Measurements from ENCODE around the gene TSPAN9.

The TSPAN9 gene

DNA sequence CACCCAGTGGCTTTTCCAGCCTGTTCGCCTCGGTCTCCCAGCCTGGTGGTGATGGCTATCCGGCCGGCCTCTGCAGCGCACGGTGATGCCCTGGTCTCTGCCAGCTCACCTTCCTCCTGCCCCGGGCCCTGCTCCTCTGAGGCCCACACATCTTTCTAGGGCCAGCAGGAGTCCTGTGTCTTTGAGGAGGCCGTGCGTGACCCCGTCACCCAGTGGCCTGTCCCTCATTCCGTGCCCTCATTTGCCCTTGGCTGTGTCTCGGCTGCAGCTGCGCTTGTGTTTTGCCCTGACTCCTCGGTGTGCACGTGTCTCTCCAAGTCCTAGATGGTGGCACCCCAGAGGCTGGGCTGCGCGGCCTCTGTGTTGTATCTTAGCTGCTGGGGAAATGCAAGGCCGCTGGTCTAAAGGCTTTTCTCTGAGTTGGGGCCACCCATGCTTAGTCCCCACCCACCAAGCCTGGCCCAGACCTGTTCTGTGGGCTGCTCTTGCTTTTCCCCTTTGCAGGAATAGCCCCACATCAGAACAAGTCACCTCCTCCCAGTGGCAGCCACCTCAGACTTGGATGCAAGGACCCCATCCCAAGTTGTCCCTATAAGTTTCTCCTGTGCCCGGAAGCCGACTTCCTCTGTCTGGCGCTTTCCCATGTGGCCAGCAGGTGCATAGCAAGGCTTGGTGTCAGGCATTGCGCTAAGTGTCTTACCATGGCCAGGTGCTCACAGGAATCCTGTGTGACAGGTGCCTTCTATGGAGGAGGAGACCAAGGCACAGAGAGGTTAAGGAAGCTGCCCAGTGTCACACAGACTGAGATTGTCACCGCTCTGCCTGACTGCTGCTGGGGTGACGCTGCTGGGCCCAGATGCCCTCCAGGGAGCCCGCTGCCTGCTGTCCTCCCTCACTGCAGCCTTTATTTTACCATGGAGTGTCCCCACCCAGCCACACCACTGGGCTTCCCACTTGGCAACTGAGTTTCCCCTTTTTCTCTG is 64.5 kb downstream of the TSPAN9 start:
- DNase-seq (ENCODE audit: low read depth in 2 of 2), result no peak

DNA sequence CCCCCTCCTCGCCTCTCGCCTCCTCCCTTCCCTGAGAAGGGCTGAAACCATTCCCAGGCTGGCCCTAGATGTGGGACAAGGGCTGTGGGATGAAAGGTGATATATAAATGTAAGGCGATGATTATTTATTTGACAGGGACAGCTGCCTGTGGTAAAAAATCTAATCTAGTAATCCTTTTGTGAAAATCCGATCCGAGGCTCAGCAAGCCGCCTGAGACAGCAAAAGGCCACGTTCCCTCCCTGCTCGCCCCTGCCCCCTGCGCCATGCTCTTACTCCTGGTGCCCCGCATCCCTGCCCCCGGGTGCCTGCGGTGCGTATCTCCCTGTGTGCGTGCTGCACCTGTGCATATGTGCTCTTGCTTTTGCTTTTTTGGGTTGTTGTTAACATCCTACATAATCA is 65.2 kb downstream of the TSPAN9 start:
- DNase-seq (ENCODE audit: low read depth in 2 of 2), result no peak

DNA sequence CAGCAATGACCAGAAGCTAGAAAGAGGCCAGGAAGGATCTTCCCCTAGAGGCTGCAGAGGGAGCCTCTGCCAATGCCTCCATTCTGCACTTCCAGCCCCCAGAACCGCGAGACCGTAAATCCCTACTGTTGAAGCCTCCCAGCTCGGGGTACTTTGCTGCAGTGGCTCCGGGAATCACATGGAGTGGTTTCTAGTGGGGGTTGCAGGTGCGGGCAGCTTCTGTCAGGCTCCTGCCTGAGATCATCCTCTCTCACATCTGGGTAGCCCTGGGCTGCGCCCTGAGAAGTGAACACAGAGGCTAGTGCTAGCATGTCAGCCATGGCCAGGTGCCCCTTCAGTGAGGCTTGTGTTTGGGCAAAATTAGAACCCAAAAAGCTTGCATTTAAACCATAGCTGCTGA is 67.3 kb downstream of the TSPAN9 start:
- DNase-seq (ENCODE audit: low read depth in 2 of 2), result no peak

DNA sequence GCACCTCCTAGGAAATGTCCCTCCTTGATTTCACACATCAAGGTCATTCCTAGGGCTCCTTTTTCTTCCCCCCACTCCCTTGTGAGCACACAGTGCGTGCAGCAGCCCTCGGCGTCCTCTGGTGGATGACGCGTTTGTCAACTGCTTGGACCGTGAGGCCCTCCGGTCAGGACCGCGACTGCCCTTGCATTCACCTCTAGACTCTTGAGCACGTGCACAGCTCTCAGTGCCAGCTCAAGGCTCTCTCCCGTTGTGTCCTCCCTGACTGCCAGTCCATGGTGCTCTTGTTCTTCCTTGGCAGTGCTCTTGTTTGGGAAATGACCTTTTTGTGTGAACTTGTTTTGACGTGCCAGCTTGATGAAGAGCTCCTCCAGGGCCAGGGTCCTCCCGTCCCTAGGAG is 67.9 kb downstream of the TSPAN9 start:
- DNase-seq (ENCODE audit: low read depth in 2 of 2), result no peak

DNA sequence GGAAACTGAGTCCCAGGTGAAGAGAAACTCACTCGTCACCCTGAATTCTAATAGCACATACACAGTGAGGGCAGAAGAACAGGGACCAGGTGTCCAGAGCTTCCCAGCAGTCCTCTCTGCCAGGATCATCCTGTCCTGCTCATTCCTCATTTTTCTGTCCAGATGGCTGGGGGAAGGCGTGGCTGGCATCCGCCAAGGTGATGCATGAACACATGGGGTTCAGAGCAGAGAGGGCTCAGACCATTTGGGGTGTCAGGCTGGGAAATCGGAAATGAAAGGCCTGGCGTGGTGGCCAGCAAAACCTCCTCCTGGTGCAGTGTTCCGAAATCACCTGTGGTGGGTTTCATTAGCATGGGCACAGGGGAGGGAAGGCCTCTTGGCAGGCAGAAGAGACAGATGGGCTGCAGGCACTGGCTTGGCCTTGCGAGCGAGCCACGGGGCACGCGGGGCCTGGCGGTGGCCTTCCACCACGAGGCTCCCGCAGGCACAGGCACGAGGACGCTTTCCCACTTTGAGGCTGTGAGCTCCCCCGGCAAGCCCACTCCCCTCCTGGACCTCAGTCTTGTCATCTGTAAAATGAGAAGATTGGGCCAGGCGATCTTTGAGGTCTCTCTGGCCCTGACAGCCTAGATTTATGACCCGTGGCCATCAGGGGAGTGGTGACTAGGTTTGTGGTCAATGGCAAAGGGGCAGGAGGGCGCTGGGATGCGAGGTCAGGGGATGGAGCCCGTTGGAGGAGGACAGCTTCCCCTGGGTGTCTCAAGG is 68.5 kb downstream of the TSPAN9 start:
- no peak for DNase-seq (ENCODE audit: low read depth in 2 of 2)

DNA sequence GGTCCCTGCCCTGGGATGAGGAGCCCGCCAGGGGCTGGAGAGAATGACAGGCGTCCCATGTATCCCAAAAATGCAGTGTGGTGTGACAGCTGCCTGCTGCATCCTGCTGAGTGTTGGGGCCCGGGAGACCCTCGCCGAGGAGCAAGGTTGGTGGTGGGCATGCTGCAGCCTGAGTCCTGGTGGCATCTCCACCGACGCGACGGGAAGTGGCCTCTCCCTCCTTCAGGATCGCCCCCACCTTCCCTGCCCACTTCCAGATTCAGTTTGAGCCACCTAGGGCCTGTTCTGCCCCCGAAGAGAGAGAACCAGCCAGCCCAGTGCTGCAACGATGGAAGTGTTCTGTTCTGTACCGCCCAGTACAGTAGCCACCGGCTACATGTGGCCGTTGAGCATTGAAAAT is 70.1 kb downstream of the TSPAN9 start:
- no peak for DNase-seq (ENCODE audit: low read depth in 2 of 2)

DNA sequence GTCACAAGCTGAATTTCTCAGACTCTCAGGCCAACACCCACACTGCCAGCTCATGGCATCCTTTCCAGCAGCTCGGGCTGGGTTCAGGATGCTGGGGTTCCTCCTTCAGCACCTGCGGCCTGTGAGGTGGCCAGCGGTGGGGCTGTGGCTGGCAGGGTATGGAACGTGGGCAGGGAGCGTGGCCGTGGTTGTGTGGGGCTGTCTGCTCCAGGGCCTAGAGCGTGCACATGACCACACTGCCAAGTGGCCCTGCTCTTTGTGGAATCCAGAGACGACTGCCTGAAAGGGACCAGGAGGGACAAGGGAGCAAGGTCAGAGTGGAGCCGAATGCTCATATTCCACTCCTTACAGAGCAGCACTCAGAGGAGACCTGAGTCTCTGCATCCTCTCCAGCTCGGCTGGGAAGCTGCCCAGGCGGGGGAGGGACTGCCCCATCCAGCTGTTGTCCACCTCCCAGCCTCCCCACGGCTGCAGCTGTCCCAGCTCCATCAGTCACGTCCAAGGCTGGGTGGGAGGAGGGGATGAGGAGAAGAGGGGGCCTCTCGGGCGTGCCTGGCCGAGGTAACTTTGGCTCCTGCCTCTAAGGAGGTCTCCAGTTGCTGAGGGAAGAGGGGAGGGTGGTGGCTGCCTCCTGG is 71.3 kb downstream of the TSPAN9 start:
- no peak for DNase-seq (ENCODE audit: low read depth in 2 of 2)

DNA sequence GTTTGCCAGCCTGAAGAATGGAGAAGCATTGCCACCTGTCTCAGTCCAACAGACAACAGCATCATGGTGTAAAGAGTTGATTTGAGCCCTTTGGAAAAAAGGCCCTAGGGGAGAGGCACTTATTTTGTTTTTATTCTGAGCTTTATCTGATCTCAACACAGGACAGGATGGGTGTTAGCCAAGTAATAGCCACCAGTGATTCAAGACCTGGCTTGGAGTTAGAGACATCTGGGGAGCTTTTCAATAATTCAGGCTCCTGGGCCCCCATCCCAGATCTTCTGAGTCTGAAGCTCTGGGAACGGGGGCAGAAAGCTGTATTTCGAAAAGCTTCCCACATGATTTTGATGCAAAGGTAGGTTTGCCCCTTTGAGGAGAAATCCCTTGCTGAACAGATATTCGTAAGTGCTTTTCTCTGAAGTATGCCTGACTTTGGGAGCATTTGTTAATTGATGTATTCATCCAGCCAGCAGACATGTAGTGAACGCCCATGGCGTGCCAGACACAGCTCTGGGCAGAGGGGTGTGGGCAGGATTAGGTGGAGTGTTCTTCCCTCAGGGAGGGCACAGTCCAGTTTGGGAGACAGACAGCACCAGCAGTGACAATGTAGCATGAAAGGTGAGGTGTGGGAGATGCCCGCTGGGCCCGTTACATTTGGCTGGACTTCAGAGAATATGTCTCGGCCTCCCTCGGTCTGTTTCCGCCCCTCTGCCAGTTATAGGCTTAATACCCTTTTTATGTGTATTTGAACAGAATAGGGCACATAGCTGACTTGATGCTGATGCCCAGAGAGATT is 72.5 kb downstream of the TSPAN9 start:
- DNase-seq (ENCODE audit: low read depth in 2 of 2), result no peak

DNA sequence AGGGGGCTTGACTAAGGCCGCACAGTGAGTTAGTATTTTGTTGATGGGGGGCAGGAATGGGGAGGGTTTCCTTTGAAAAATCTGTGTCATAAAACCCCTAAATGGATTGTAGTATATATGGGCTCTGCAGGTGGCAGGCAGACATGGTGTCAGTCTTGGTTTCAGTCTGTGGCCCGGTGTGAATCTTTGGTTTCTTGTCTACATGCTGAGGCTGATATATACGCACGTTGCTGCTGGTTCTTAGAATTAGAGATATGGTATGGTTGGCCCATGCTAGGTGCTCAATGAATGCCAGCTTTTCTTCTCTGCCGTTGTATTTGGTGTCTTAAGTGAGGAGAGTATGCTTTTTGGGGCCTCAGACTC is 73.1 kb downstream of the TSPAN9 start:
- no peak for DNase-seq (ENCODE audit: low read depth in 2 of 2)

DNA sequence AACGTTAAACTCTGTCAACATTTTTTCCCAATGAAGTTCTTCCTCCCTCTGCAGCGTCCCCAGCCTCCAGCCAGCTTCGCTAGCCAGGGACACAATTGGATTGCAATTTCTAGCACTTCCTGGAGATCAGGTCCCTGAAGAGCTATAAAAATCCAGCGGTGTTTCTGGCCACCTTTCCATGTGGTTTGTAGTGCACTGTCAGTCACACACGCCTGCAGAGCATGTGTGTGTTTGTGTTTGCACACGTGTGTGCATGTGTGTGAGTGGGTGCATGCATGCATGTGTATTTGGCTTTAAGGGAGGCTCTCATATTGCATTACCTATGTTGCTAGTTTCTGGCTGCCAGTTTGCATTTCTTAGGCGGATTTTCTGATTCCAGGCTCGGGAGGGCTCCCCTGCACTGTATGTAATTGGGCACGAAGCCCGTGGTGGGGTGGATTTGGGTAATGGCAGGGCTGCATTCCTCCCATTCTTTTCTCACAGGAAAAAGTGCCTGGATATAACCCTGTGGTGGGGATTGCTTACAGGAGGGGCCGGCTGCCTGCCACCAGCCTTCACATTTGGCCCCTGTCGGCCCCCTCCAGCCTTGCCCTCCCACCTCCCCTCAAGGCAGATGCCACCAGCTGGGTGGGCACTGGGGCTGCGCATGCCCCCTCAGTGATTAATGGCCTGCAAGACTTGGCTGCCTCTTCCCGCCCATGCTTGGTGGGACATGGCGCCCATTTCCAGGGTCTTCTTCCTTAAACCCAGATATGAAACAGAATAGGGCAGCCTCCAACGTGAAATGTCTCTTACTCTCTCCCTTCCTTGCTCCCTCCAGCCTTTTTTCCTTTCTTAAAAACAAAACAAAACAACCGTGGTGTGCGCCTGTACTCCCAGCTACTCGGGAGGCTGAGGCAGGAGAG is 74.0 kb downstream of the TSPAN9 start:
- no peak for DNase-seq (ENCODE audit: low read depth in 2 of 2)

DNA sequence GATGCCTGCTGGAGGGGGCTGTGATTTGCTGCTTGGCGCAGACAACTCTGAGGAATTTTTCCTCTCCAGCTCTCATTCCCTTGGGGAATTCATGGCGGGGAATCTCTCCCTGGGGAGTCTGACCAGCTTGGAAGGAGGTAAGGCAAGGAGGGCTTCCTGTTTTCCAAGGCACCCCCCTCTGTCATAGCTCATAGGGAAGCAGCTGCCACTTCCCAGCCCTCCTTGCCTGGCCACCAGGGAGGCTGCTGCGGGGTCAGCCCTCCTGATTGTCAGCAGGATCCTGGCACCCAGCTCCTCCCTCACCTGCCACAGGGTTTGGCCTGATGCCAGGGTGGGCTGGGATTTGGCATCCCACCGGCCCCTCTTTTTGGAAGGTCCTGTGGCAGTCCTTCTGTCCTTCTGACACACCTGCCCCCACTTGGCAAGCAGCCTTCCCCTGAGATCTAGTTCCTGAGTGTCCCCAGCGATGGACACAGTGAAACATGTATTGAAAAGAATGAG is 74.9 kb downstream of the TSPAN9 start:
- DNase-seq (ENCODE audit: low read depth in 2 of 2), result no peak

DNA sequence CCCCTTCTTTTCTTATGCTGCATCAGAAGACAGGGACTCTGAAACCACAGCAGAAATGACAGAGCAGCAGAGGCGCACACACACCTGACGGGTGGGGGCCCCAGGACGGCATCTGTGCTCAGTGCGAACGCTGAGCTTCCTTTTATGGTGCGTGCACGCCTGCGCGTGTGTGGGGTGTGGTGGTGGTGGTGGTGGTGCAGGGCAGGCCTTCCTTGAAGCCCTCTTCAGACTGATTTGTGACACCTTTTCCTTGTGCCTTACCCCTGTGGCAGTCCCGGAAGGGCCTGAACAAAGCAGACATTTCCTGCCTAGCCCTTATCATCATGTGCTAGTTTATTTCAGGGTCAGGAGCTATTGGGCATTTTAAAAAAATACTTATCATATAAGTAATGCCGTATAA is 75.7 kb downstream of the TSPAN9 start:
- DNase-seq (ENCODE audit: low read depth in 2 of 2), result no peak

DNA sequence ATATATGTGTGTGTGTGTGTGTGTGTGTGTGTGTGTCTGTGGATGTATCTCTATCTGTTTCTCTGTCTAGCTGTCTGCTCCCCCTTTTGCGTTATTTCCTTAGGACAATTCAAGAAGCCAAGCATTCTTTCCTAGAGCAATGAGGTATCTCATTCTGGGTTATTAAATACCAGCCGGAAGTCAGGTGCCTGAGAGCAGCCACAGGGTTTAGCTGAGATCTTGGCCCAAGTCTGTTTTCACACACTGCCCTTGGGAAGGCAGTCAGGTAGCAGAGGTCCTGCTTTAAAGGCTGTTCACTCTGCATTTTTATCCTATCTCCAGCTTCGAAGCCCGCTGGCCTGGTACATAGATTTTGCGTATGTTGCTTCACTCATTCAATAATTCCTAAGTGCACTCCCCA is 76.8 kb downstream of the TSPAN9 start:
- DNase-seq (ENCODE audit: low read depth in 2 of 2), result no peak

DNA sequence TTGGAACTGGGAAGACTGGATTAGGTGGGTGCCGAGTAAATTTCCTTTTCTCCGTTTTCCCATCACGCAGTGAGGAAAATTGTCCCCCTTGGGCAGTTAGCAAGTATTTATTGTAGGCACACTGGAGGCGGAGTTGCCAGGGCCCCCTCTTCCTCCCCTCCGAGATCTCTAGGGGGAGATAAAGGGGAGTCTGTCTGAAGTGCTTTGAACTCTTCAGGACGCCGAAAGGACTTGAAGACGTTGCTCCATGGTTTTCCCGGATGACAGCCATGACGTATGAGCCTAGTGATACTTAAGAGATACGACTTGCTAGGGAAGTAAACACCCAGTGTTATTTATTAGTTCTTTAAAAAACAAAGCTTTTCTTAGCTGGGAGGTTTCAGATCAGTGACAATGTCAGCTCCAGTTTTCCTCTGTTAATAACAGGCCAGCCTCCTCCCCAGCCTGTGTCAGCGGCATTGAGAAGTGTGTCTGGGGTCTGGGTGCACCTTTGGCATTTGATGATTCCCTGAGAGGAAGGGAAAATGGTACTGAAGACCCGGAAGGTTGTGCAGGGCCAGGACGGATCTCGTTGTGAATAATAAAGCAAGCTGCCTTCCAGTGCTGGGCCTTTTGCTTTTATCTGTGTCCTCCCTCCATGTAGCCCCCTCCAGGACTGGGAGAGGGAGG is 78.7 kb downstream of the TSPAN9 start:
- no peak for DNase-seq (ENCODE audit: low read depth in 2 of 2)

DNA sequence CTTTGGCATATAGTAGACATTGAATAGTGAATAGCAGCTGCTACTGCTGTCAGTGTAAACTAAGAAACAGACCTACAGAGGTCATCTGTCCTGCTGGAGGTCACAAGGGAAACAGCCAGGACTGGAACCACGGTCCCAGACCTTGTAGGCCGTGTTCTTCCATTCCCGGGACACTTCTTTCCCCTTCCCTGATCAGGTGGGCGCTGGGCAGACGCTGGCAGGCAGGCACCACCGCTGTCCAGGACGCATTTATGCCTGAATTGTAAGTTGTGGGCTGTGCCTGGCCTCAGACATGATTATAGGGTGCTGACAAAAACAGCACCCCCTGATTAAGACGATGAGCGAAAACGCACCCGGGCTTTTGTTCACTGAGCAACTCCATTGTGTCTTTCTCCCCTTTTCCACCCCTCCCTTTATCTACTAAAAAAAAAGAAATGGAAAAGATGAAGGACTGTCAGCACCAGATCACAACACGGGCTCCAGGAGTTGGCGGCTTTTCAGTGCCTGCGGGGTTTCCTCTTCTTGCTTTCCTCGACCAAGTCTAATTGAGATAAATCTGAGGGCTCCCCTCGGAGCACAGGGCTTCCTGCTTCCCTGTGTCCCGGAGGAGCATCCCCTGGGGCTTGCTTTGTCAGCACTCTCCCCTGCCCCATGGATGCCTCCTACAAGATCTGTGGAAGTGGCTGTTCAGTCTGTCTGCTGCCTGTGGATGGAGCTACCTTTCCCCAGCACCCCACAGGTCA is 80.6 kb downstream of the TSPAN9 start:
- no peak for DNase-seq (ENCODE audit: low read depth in 2 of 2)

DNA sequence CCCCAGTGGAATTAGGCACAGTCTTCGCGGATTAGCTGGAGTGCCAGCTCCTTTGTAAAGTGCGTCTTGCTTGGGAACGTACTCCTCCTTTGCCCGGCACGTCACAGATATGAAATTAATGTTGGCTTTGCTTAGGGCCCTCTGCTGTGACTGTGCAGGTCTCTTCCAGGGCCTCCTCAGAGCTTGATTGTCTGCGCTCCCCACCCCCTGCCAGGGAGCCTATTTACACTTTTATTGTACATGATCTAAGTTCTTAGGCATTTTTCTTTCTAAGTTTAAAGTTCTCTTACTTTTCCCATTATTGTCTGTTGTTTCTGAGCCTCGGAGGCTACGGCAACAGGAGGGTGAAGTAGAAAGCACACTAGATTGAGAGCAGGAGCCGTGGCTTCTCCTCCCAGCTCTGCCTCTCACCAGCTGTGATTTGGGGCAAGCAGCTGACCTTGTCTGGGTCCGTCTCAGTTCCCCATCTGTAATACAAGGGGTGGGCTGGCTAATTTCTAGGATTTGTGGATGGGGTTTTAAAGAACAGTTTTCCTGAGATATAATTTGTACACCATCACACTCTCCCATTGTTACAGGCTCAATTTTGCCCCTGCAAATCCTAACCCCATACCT is 81.8 kb downstream of the TSPAN9 start:
- no peak for DNase-seq (ENCODE audit: low read depth in 2 of 2)

DNA sequence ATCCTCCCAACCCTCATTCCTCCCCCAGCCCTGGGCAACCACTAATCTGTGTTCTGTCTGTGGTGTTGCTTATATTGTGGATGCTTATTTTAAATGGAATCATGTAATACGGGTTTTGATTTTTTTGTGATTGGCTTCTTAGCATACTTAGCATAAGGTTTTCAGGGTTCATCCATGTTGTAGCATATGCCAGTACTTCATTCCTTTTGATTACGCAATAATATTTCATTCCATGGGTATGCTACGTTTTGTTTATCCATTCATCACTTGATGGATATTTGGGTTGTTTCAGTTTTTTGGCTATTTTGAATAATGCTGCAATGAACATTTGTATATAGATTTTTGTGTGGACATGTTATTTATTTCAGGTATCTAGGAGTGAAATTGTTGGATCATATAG is 82.9 kb downstream of the TSPAN9 start:
- no peak for DNase-seq (ENCODE audit: low read depth in 2 of 2)

DNA sequence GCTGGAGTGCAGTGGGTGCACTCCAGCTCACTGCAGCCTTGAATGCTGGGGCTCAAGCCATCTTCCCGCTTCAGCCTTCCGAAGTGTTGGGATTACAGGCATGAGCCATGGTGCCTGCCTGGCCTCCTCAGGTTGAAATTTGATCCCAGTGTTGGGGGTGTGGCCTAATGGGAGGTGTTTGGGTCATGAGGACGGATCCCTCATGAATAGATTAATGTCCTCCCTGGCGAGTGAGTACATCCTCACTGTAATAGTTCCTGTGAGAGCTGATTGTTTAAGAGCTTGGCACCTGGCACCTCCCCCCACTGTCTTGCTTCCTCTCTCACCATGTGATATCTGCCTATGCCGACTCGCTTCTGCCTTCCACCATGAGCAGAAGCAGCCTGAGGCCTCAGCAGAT is 84.7 kb downstream of the TSPAN9 start:
- no peak for DNase-seq (ENCODE audit: low read depth in 2 of 2)
